ENCODE data around the gene DAB2IP. TPM values are rescaled to one million over a fixed set of nuclear protein-coding genes. Genes with fewer than 3 reads are reported as not detected.

DAB2IP gene
- total and polyA plus RNA-seq, 4 donors = 19.4 to 75.0 (median 28.7) TPM

DNA sequence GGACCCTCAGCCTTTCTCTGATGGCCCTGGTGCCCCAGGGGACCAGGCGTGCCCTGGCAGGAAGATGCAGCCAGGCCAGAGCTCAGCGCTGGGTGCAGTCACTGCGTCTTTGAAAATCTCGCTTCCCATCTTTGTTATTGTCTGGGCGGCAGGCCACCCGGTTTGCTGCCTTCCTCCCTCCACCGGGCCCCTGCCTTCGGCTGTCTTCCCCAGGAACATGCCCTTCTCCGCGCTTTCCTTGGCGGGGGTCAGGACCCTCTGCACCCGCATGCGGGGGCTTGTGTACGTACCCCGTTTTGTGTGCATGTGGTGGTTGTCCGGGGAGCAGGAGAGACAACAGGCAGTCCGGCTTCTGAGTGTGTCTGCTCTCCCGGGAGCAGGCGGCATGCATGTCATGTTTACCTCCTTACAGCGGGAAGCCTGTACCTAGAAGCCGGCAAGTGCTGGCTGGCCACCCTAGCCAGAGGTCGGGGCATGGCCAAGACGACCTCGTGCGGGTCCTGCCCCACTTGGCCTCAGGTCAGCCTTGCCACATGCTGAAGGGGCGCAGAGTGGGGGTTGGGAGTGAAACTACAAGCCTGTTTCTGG is 49.5 kb downstream of the DAB2IP start:
- ATAC-seq (ENCODE audit: insufficient read depth, low FRiP score) (no peak), DNase-seq (peak in 1 of 3 donors; percentile 44)
- Histone ChIP-seq H3K27ac (ENCODE audit: low read depth in 1 of 2, low read length in 1 of 2) (peak overlapping the region in 1 of 2 donors; percentile 79), H3K9me3 (ENCODE audit: control insufficient read depth in 4 of 4, insufficient read depth in 3 of 4, low read length in 3 of 4) (no peaks in the 10 kb centered on the region), H3K36me3 (ENCODE audit: control insufficient read depth in 4 of 4, insufficient read depth in 4 of 4, low read length in 4 of 4) (no peaks in the 10 kb centered on the region), H3K4me3 (no peak overlapping the region), H3K9ac (ENCODE audit: insufficient read depth in 1 of 2, low read length in 2 of 2) (no peak overlapping the region), H3K4me1 (ENCODE audit: control insufficient read depth in 5 of 5, insufficient read depth in 5 of 5, low read length in 5 of 5) (peaks cover 3 to 30% (median 16%) of the 10 kb centered on the region in 5 donors), H3K27me3 (ENCODE audit: control insufficient read depth in 3 of 3, insufficient read depth in 3 of 3, low read length in 2 of 3) (no peaks in the 10 kb centered on the region)
- 54 to 75% methylated on average over 25 to 26 of the region's 26 CpGs for WGBS, 2 donors
- TF ChIP-seq, protein P1, sequence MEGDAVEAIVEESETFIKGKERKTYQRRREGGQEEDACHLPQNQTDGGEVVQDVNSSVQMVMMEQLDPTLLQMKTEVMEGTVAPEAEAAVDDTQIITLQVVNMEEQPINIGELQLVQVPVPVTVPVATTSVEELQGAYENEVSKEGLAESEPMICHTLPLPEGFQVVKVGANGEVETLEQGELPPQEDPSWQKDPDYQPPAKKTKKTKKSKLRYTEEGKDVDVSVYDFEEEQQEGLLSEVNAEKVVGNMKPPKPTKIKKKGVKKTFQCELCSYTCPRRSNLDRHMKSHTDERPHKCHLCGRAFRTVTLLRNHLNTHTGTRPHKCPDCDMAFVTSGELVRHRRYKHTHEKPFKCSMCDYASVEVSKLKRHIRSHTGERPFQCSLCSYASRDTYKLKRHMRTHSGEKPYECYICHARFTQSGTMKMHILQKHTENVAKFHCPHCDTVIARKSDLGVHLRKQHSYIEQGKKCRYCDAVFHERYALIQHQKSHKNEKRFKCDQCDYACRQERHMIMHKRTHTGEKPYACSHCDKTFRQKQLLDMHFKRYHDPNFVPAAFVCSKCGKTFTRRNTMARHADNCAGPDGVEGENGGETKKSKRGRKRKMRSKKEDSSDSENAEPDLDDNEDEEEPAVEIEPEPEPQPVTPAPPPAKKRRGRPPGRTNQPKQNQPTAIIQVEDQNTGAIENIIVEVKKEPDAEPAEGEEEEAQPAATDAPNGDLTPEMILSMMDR (IDR thresholded peaks at IDR 0.05; ENCODE audit: control extremely low read depth, extremely low read depth) = no peak

GRCh38 chr9:121701736-121702261 is 50.4 kb downstream of the DAB2IP start:
- Histone ChIP-seq H3K27ac (ENCODE audit: low read depth in 1 of 2, low read length in 1 of 2) (no peak overlapping the region), H3K36me3 (ENCODE audit: control insufficient read depth in 4 of 4, insufficient read depth in 4 of 4, low read length in 4 of 4) (no peaks in the 10 kb centered on the region), H3K9me3 (ENCODE audit: control insufficient read depth in 4 of 4, insufficient read depth in 3 of 4, low read length in 3 of 4) (no peaks in the 10 kb centered on the region), H3K4me1 (ENCODE audit: control insufficient read depth in 5 of 5, insufficient read depth in 5 of 5, low read length in 5 of 5) (peaks cover 3 to 30% (median 16%) of the 10 kb centered on the region in 5 donors), H3K4me3 (no peak overlapping the region), H3K27me3 (ENCODE audit: control insufficient read depth in 3 of 3, insufficient read depth in 3 of 3, low read length in 2 of 3) (no peaks in the 10 kb centered on the region), H3K9ac (ENCODE audit: insufficient read depth in 1 of 2, low read length in 2 of 2) (no peak overlapping the region)
- TF ChIP-seq, protein P1 (IDR thresholded peaks at IDR 0.05; ENCODE audit: control extremely low read depth, extremely low read depth) = no peak
- ATAC-seq (ENCODE audit: insufficient read depth, low FRiP score) (no peak), DNase-seq (no peak)
- 93 to 97% methylated on average over 13 of the region's 13 CpGs for WGBS, 2 donors

DNA sequence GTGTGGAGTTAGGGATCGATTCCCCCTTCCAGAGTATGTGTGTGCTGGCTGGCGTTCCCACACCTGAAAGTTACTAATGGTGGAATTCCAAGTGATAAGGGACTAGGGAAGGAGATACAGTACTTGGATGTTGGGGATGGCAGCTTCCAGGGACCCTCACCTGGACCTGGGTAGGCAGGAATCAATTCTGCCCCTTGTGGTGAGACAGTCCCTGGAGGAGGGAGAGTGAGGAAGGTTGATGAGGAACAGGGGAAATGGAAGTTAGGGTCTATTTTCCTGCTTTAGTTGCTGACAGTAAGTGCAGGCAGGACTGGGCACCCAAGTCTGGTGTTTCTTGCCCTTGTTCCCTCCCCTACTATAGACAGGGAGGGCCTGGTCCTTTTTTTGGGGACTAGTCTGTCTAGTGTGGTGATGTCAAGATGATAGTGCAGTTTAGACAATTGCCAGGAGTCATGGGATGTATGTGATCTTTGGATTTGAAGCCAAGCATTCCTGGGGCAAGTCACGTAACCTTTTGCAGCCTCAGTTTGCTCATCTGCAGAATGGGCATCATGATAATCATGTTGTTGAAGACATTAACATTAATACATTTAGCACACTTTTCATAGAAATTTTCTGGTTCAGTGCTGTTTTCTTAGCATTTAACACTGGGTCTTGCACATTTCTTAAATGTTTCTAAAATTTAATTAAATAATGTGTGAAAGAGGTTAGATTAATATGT is 51.7 kb downstream of the DAB2IP start:
- ATAC-seq (ENCODE audit: insufficient read depth, low FRiP score) = no peak
- peaks cover 3 to 30% (median 16%) of the 10 kb centered on the region in 5 donors for H3K4me1 ChIP-seq (ENCODE audit: control insufficient read depth in 5 of 5, insufficient read depth in 5 of 5, low read length in 5 of 5)
- H3K36me3 ChIP-seq (ENCODE audit: control insufficient read depth in 4 of 4, insufficient read depth in 4 of 4, low read length in 4 of 4) = peaks cover 0 to 2% (median 0%) of the 10 kb centered on the region in 4 donors
- H3K27me3 ChIP-seq (ENCODE audit: control insufficient read depth in 3 of 3, insufficient read depth in 3 of 3, low read length in 2 of 3) = no peaks in the 10 kb centered on the region
- TF ChIP-seq, protein P1 (IDR thresholded peaks at IDR 0.05; ENCODE audit: control extremely low read depth, extremely low read depth) = no peak
- no peak overlapping the region for H3K9ac ChIP-seq (ENCODE audit: insufficient read depth in 1 of 2, low read length in 2 of 2)
- DNase-seq = no peak
- no peak overlapping the region for H3K27ac ChIP-seq (ENCODE audit: low read depth in 1 of 2, low read length in 1 of 2)
- no peak overlapping the region for H3K4me3 ChIP-seq
- H3K9me3 ChIP-seq (ENCODE audit: control insufficient read depth in 4 of 4, insufficient read depth in 3 of 4, low read length in 3 of 4) = no peaks in the 10 kb centered on the region
- WGBS, 2 donors = 94 to 95% methylated on average over 3 of the region's 3 CpGs
